Measurements from ENCODE around the gene YWHAE.
"Not testable (repeated sequence)": the region's sequence is repeated elsewhere in the genome, so short reads cannot be mapped to it uniquely, and the experiment has no call there.

Gene YWHAE

DNA sequence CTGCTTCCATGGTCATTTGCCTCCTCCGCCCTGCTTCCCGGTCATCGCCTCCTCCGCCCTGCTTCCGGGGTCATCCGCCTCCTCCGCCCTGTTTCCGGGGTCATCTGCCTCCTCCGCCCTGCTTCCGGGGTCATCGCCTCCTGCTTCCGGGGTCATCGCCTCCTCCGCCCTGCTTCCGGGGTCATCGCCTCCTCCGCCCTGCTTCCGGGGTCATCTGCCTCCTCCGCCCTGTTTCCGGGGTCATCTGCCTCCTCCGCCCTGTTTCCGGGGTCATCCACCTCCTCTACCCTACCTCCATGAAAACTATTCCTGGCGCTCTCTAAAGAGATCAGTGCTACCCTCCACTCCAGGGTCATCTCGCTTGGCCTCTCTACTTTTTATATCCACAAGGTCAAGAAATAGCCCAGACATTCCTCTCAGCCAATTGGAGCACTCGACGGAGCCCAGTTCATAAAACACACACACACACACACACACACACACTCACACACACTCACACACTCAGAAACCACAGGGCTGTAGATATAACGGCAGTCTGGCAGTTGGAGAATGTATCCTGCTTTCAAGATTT is 75.7 kb downstream of the YWHAE start:
- peak; percentile 92 for DNase-seq

DNA sequence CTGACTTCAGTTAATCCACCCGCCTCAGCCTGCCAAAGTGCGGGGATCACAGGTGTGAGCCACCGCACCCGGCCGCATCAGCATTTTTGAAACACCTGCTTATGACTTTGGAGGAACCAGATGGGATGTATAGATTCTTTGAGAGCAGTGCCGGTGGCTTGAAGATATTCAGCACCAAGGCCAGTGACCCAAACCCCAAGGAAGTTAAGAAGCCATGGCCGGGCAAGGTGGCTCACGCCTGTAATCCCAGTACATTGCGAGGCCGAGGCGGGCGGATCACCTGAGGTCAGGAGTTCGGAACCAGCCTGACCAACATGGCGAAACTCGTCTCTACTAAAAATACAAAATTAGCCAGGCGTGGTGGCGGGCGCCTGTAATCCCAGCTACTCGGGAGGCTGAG is 76.7 kb downstream of the YWHAE start:
- no peak for DNase-seq

DNA sequence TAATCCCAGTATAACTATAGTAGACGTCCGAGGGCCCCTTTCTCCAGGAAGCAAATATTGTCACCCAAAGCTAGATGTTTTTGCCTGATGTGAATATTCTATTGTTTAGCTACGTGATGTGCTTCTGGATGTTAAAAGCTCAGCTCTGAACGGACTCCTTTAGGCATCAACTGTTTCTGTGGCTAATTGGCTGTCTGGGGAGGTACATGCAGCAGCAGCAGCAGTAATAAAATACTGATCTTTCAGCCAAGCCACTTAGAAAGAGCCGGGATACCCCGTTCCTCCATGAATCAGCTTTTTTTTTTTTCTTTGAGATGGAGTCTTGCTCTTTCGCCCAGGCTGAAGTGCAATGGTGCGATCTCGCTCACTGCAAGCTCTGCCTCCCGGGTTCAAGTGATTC is 77.5 kb downstream of the YWHAE start:
- DNase-seq = no peak

DNA sequence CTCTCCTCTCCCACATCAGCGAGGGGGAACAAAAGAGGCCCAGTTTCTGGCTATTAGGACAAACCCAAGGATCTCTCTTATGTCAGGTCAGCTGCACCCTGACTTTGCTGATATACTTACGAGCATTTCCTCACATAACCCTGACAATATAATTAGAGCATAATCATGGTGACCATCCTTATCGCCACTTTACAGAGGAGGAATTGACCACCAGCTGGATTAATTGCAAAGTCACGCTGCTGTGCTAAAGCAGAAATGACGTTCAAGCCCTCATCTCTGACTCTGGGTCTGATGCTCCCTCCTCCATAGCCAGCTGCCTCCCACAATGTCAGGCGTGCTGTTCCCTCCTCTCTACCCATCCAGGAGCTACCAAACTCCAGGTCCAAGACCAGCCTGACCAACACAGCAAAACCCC is 78.0 kb downstream of the YWHAE start:
- no peak for DNase-seq

DNA sequence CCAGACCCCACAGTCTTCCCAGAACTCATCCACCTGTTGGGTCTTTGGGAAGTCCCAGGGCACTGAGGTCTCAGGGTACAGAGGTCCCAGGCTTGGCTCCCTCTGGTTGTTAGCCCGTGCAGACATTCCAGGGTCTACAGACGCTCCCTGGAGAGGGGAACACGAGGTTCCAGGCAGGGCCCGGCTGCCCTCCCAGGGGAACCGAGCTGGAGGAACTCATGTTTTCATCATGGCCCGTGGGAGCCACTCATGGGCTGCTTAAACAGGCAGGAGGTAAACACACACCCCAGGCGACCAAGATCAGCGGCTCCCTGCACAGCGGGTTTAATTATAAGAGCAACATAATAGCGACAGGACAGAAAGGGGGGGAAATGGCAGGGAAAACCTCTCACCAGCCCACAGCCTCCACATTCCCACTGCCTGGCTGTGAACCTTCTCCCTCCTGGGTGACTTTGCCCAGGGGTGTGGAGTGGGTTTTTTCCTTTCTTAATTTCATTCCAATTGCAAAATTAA is 84.1 kb downstream of the YWHAE start:
- peak; percentile 41 for DNase-seq

DNA sequence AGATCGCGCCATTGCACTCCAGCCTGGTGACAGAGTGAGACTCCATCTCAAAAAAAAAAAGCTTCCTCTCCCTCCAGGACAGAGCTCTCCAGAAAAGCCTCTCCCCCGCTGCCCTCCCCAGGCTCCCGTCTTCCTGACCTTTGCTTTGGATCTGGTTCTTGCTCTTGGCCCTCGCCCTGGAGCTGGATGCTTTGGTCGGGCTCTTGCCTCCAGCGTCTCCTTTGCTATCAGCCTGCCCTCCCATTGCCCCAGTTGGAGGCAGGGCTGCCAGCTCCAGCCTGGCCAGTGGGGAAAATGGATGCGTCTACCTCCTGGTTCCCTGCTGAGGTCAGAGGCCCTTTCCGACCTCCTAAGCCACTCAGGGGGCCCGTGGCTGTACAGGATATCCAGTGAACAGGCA is 84.6 kb downstream of the YWHAE start:
- DNase-seq = no peak

DNA sequence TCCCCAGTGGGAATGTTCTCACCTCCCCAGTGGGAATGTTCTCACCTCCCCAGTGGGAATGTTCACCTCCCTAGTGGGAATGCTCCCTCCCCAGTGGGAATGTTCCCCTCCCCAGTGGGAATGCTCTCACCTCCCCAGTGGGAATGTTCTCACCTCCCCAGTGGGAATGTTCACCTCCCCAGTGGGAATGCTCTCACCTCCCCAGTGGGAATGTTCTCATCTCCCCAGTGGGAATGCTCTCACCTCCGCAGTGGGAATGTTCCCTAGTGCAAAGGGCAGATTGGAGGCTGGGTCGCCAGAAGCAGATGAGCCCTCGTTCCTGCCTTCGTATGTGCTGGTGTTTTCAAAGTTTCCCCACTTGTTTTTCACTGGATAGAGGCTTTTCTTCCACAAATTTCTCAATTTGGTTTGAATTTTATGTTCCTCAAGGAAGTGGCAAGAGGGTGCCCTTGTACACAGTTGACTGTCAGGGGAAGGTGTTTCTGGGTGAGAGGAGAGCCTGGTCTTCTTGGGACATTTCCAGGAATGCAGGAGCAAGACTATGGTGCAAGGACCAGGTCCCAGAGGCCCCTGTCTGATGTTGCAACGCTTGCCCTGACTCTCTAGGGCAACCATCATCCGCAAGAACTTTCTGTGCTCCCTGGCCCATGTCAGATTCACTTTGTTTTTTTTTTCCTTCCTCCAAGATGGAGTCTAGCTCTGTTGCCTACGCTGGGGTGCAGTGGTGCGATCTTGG is 86.6 kb downstream of the YWHAE start:
- DNase-seq = no peak

DNA sequence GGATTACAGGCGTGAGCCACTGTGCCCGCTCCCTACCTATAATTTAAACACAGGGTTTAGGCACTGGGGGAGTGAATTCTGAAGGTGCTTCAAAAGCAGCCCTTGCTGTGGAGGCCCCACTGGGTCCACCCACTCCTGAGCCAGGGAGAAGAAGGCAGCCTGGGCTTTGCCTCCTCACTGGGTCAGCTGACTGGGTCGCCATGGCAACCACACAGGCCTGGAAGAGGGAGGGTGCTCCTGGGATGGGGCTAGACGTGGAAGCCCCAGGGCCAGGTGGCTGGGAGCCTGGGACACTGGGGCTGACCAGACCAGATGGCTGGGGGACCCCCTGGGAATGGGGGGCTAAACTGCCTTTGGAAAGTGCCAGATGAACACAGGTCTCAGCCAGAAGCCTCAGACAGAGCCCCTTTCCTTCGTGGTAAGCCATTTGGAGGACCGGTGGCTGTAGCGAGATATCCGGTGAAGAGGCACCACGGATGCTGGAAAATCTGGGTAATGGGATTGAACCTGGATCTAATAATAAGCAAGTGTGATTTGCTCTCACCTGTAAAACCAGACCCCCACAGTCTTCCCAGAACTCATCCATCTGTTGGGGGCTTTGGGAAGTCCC is 87.7 kb downstream of the YWHAE start:
- peak; percentile 90 for DNase-seq

DNA sequence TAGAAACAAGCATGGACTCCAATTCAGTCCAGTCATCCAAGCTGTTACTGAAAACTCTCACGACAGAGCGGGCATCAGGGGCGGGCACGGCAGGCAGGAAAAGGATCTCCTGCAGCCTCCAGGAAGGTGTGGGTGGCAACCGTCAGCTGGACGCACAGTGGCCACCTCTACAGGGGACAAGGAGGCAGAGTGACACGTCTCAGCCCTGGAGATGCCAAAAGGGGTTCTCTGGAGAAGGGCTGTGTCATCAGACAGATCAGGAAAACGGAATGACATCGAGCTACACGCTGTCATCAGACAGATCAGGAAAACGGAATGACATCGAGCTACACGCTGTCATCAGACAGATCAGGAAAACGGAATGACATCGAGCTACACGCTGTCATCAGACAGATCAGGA is 92.2 kb downstream of the YWHAE start:
- DNase-seq = not testable (repeated sequence)

DNA sequence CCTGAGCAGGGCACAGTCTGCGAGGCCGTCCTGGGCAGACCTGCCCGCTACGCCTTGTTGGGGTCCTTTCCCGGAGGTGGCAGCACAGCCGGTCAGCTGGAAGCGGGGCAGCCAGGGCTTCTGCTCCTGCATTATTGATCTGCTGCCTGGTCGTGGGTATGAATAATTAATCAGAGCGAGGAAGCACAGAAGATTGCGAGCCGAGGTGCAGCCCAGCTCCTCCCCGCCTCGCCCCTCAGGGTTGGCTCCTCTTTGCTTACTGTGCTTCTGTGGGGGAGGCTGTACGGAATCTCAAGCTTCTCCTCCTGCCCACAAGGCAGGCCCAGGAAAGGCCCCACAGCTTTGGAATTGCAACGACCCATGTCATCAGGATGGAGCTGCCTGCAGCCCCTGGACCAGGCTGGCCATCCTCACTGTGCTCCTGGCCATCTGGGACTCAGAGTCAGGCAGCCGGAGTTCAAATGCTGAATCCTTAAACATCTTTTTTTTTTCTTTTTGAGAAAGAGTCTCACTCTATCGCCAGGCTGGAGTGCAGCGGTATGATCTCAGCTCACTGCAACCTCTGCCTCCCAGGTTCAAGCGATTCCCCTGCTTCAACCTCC is 95.0 kb downstream of the YWHAE start:
- no peak for DNase-seq

DNA sequence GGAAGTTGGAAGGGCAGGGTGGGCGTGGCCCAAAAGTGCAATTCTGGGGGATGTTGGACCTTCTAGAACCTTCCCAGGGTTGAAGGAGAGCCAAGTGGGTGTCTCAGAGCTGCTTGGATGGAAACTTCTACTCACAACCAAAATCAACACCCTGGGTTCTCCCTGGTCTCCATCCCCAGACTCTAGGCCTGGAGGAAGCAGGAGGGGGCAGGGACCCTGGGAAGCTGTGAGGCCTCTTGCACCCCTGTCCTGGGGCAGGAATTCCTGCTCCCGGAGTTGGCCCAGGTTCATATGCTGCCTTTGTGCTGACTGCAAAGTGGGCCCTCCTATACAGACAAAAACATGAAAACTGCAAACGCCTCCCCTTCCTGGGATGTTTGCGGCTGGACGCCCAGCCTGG is 95.5 kb downstream of the YWHAE start:
- no peak for DNase-seq

DNA sequence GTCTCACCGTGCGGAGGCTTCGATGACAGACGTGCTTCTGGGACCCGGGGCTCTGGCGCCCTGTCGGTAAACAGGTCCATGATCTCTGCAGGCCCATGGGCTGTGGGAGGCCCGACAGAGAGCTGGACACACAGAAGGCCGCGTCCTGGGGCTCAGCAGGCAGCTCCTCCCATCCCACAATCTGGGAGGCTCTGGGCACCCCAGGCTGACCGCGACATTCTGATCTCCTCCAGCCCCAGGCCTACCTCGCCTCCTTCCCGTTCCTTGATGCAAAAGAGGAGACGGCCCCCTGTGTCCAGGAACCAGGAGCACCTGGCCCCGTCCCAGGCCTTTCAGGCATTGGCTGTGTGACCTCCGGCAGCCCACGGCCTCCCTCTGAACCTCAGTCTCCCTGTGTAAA is 97.3 kb downstream of the YWHAE start:
- DNase-seq = no peak

DNA sequence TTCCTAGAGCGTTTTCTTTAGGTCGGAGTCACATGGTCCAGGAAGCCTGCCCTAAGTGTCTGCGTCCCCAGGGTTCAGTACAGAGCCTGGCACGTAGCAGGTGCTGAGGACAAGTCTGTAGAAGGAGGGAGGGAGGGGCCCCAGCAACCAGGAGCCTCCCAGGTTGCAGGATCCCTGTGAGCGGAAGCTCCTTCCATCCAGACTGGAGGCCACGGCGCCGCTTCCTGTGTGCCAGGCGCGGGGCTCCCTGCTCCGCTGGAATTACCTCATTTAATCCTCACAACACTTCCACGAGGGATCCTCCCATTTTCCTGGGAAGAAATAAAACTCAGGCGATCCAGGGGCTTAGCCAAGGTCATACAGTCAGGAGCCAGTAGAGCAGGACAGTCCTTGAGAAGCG is 98.5 kb downstream of the YWHAE start:
- no peak for DNase-seq

DNA sequence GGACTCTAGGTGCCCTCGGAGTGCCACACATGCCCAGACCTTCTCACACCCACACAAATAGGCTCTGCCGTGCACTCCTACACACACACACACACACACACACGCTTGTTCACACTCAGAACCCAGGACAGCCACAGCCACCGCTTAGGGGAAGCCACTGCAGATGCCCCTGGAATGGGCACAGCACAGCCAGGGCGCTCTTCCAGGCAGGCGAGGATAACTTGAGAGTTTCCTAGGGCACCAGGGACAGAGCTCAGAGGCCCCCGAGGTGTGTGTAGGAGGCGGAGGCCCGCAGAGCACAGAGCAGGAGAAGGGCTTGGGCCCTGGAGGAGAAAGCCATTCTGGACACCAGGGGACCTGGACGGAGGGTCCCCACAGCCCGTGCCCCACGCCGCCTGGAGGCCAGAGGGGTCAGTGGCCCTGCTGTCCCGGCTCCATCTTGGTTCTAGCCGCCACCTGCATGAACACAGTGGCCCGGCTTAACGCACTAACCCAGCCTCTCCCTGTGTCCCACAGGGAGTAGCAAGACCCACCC is 99.6 kb downstream of the YWHAE start:
- no peak for DNase-seq

DNA sequence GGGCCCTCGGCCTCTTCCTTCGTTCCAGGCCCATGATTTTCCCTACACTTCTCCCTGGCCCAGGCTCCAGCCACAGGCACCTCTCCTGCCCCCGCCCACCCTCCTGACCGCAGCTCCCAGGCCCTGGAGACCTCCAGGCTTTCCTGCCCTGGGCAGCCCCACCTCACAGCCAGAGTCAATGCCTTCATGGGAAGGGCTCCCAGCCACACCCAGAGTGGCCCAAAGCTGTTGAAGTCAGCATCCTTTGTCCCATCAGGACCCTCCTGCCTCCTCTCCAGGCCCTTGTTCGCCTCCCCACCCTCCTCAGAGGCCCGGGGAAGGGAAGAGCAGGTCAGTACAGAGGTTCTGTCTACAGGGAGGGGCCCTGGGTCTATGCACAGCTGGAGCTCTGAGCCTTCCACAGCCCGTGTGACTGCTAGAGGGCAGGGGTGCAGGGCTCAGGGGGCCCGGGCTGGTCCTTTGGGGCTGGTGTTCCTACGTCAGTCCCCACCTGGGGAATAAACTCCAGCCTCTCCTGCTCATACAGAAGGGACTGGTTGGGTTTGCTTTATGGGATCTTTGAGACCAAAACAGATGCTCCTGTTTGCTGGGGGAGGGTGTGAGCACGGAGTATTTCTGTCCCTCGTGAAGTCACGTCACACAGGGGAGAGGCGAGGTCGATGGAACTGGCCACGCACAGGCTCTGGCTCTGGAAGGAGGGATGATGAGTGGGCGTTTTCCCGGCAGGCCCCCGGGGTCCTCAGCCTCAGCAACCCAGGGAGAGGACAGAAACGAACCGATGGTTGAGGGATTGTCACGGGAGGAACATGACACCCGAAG is 100.3 kb downstream of the YWHAE start:
- no peak for DNase-seq

DNA sequence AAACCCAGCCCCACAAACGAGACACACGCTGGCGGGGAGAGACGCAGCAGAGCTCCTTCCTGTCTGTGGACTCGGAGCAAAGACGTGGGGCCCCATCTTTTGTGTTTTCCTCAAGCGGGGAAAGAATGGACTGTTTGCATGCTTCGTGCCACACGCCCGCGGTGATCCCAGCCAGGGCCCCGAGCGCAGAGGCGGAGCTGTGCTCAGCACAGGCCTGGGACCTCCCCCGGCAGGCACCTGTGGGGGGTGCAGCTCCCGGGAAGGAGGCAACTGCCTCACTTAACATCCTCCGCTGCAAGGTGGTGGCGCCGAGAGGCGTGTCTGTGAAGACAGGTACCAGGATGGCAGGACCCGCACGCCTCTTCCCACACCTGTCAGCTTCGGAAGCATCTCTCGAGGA is 101.4 kb downstream of the YWHAE start:
- DNase-seq = no peak

Data from NCI-H82 (cell line).